MG63 (cell line): ENCODE data around the gene NFILZ. TPM values are rescaled to one million over a fixed set of nuclear protein-coding genes. Genes with fewer than 3 reads are reported as not detected.
"Not testable (repeated sequence)": the region's sequence is repeated elsewhere in the genome, so short reads cannot be mapped to it uniquely, and the experiment has no call there.

ENCODE experiments used
- DNase-seq: peaks from one replicate; pipeline ENCODE4 v3.0.0-alpha.2; 2020
- H3K27me3 ChIP-seq: fragments of 250-450 bp; sonication (Bioruptor Pico); 2 replicates; pipeline ENCODE4 v1.5.1; 2020; ENCODE audit warnings: mild to moderate bottlenecking, moderate library complexity
- H3K36me3 ChIP-seq: fragments of 250-450 bp; sonication (Bioruptor Pico); 2 replicates; pipeline ENCODE4 v1.5.1; 2020; ENCODE audit warnings: mild to moderate bottlenecking, moderate library complexity
- H3K4me3 ChIP-seq: fragments of 250-450 bp; sonication (Bioruptor Pico); 2 replicates; pipeline ENCODE4 v1.5.1; 2020; ENCODE audit warnings: mild to moderate bottlenecking, moderate library complexity
- H3K9me3 ChIP-seq: fragments of 250-450 bp; sonication (Bioruptor Pico); 2 replicates; pipeline ENCODE4 v1.5.1; 2020; ENCODE audit warnings: mild to moderate bottlenecking, moderate library complexity
- total RNA-seq: library from RNA; depleted of rRNA; stranded (reverse); fragments of >200 nt; shearing (Covaris generic); gene quantifications from 2 replicates; pipeline ENCODE4 v1.2.3, GENCODE V29; 2014; ENCODE audit warnings: low replicate concordance

The NFILZ gene
- total RNA-seq, 1 experiment from 2014 or later = not detected

DNA sequence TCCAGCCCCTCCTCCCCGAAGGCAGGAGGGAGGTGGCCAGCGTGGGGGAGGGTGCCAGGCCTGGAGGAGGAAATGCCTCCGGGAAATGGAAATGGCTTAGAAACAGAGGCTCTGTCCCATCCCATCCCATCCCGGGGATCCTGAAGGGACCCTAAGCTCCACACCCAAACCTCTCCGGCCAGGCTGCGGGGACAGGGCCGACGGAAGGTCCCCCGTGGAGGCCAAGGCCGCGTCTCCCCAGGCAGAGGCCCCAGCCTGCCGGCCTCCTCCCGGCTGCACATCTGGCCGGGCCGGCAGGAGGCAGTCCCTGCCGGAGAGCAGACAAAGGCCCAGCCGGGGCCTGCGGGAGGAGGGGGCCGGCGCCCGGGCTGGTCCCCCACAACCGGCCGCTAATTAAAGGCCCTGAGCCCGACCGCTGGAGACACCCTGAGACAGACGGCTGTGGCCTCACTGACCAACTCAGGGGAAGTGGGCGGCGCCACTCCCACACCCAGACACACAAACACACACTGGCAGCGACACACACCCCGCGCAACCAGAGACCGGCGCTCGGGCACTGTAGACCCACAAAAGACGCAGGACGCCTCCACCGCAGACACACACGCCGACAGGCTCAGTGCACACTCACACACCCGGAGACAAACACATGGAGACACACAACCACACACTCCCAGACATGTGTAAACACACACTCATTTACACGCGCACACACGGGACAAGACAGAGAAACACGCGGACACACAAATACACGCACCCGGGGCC lies 21.0 kb upstream of the NFILZ start:
- peaks cover 7% of the 10 kb centered on the region for H3K9me3 ChIP-seq
- H3K36me3 ChIP-seq = peaks cover 21% of the 10 kb centered on the region
- peak overlapping the region; percentile 65 for H3K4me3 ChIP-seq
- H3K27me3 ChIP-seq = no peaks in the 10 kb centered on the region
- peak; percentile 89 for DNase-seq

- peak; percentile 86 for DNase-seq
- Histone ChIP-seq H3K36me3 (peaks cover 13% of the 10 kb centered on the region; the same call in 1 of the 2 replicates), H3K27me3 (no peaks in the 10 kb centered on the region), H3K9me3 (no peaks in the 10 kb centered on the region), H3K4me3 (peak within 1 kb of the TSS; percentile 65)
Observed at GRCh38 chr19:8610041-8610935, 20.1 kb upstream of the NFILZ start, which contains the start of gene ADAMTS10. TSS of gene ADAMTS10 (minus strand) at chr19:8610715. CDS start at chr19:8605710, 5,005 bp downstream.

GRCh38 chr19:8610936-8611300 lies 19.5 kb upstream of the NFILZ start:
- Histone ChIP-seq H3K36me3 (peaks cover 9% of the 10 kb centered on the region; the same call in 1 of the 2 replicates), H3K27me3 (no peaks in the 10 kb centered on the region), H3K4me3 (no peak overlapping the region), H3K9me3 (no peaks in the 10 kb centered on the region)
- no peak for DNase-seq

- Histone ChIP-seq H3K27me3 (no peaks in the 10 kb centered on the region), H3K4me3 (no peak overlapping the region), H3K9me3 (no peaks in the 10 kb centered on the region), H3K36me3 (peaks cover 7% of the 10 kb centered on the region; the same call in 1 of the 2 replicates)
- DNase-seq = peak; percentile 85
Observed at GRCh38 chr19:8611391-8611876, 19.0 kb upstream of the NFILZ start.

GRCh38 chr19:8611877-8612806 lies 18.3 kb upstream of the NFILZ start:
- Histone ChIP-seq H3K27me3 (no peaks in the 10 kb centered on the region), H3K36me3 (peaks cover 3% of the 10 kb centered on the region; the same call in 1 of the 2 replicates)
- peak; percentile 99 for DNase-seq

GRCh38 chr19:8612807-8613171 lies 17.6 kb upstream of the NFILZ start:
- Histone ChIP-seq H3K27me3 (no peaks in the 10 kb centered on the region), H3K9me3 (no peaks in the 10 kb centered on the region), H3K4me3 (no peak overlapping the region), H3K36me3 (peaks cover 3% of the 10 kb centered on the region; the same call in 1 of the 2 replicates)
- no peak for DNase-seq

More at GRCh38 chr19:8611877-8612806, 18.3 kb upstream of the NFILZ start:
- Histone ChIP-seq H3K4me3 (no peak overlapping the region), H3K9me3 (no peaks in the 10 kb centered on the region)

DNA sequence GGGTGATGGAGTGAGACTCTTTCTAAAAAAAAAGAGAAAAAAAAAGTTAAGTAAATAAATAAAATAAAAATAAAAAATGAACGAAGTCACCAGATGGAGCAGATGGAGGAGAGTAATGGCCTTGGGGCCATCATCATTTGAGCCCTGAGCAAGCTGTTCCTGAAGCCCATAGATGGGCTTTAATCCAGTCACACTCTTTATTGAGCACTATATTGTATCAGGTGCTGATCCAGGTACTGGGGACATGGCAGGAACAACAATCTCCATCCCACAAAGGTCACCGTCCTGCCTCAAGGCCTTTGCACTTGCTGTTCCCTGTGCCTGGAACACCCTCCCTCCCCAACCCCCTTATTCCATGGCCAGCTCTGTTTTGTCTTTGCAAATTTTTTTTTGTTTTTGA lies 16.0 kb upstream of the NFILZ start:
- H3K36me3 ChIP-seq = no peaks in the 10 kb centered on the region
- DNase-seq = no peak
- H3K4me3 ChIP-seq = no peak overlapping the region
- H3K9me3 ChIP-seq = no peaks in the 10 kb centered on the region
- H3K27me3 ChIP-seq = no peaks in the 10 kb centered on the region

- no peaks in the 10 kb centered on the region for H3K9me3 ChIP-seq
- no peaks in the 10 kb centered on the region for H3K36me3 ChIP-seq
- no peaks in the 10 kb centered on the region for H3K27me3 ChIP-seq
- H3K4me3 ChIP-seq = no peak overlapping the region
- peak; percentile 75 for DNase-seq
Observed at GRCh38 chr19:8615024-8615423, 15.4 kb upstream of the NFILZ start.

DNA sequence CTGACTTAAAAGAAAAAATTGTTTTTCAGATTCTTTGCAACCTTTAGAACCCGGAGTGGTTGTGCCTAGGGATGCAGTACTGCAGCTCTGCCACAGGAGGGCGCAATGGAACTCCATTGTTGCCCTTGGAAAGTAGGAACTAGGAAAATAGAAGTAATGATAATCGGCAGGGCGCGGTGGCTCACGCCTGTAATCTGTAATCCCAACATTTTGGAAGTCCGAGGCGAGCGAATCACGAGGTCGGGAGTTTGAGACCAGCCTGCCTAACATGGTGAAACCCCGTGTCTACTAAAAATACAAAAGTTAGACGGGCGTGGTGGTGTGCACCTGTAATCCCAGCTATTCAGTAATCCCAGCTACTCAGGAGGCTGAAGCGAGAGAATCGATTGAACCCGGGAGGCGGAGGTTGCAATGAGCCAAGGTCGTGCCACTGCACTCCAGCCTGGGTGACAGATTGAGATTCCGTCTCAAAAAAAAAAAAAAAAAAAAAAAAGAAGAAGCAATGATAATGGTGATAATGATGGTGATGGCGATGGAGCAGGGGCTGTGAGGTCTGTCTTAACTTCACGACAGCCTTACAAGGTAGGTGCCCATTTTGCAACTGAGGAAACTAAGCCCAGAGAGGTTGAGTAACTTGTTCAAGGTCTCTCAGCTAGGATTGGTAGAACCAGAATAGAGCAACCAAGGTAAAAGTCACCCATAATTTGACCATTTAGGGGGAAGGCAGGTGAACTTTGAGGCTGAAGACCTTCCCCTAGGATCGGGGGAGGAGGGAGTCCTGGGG lies 14.4 kb upstream of the NFILZ start:
- Histone ChIP-seq H3K9me3 (no peaks in the 10 kb centered on the region), H3K36me3 (no peaks in the 10 kb centered on the region), H3K4me3 (no peak overlapping the region), H3K27me3 (no peaks in the 10 kb centered on the region)
- DNase-seq = peak; percentile 73

- H3K4me3 ChIP-seq = no peak overlapping the region
- DNase-seq = no peak
- no peaks in the 10 kb centered on the region for H3K27me3 ChIP-seq
- no peaks in the 10 kb centered on the region for H3K9me3 ChIP-seq
- H3K36me3 ChIP-seq = no peaks in the 10 kb centered on the region
Observed at GRCh38 chr19:8616861-8617260, 13.6 kb upstream of the NFILZ start.

DNA sequence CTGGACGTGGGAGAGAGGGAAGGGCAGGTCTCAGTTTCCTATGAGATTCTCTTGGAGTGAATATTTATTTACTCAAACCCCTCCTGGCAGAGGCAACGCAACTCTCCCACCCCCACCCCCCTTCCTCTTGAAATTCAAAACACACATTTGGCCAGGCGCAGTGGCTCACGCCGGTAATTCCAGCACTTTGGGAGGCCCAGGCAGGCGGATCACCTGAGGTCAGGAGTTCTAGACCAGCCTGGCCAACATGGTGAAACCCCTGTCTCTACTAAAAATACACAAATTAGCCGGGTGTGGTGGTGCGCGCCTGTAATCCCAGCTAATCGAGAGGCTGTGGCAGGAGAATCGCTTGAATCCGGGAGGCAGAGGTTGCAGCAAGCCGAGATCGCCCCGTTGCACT lies 13.1 kb upstream of the NFILZ start:
- not testable (repeated sequence) for H3K36me3 ChIP-seq, H3K27me3 ChIP-seq, DNase-seq, H3K4me3 ChIP-seq, H3K9me3 ChIP-seq

- H3K36me3 ChIP-seq = no peaks in the 10 kb centered on the region
- H3K27me3 ChIP-seq = no peaks in the 10 kb centered on the region
- no peaks in the 10 kb centered on the region for H3K9me3 ChIP-seq
- DNase-seq = no peak
- H3K4me3 ChIP-seq = no peak overlapping the region
Observed at GRCh38 chr19:8617984-8618383, 12.4 kb upstream of the NFILZ start.

DNA sequence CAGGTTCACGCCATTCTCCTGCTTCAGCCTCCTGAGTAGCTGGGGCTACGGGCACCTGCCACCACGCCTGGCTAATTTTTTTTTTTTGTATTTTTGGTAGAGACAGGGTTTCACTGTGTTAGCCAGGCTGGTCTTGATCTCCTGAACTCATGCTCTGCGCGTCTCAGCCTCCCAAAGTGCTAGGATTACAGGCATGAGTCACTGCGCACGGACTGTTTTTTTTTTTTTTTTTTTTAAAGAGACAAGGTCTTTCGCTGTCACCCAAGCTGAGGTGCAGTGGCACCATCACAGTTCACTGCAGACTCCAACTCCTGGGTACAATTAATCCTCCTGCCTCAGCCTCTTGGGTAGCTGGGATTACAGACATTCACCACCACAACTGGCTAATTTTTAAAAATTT lies 11.7 kb upstream of the NFILZ start:
- H3K4me3 ChIP-seq = no peak overlapping the region
- no peaks in the 10 kb centered on the region for H3K36me3 ChIP-seq
- no peaks in the 10 kb centered on the region for H3K27me3 ChIP-seq
- no peaks in the 10 kb centered on the region for H3K9me3 ChIP-seq
- DNase-seq = peak; percentile 60

GRCh38 chr19:8622886-8623285 lies 7.5 kb upstream of the NFILZ start:
- not testable (repeated sequence) for H3K36me3 ChIP-seq, H3K4me3 ChIP-seq, H3K9me3 ChIP-seq, H3K27me3 ChIP-seq
- peak; percentile 30 for DNase-seq

DNA sequence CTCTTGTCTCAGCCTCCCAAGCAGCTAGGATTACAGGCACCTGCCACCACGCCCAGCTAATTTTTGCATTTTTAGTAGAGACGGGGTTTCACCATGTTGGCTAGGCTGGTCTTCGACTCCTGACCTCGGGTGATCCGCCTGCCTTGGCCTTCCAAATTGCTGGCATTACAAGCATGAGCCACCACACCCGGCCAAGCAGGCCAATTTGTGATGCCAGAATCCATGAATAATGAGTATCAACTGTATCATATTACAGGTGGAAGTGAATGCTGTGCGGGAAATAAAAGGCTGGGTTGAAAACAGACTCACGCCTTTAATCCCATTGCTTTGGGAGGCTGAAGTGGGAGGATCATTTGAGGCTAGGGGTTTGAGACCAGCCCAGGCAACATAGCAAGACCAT lies 3.6 kb upstream of the NFILZ start:
- peak; percentile 95 for DNase-seq
- H3K9me3 ChIP-seq = peaks cover 14% of the 10 kb centered on the region
- no peak overlapping the region for H3K4me3 ChIP-seq
- no peaks in the 10 kb centered on the region for H3K27me3 ChIP-seq
- no peaks in the 10 kb centered on the region for H3K36me3 ChIP-seq

GRCh38 chr19:8629184-8629583 lies 1.2 kb upstream of the NFILZ start:
- Histone ChIP-seq H3K27me3 (no peaks in the 10 kb centered on the region), H3K9me3 (peaks cover 14% of the 10 kb centered on the region), H3K4me3 (no peak overlapping the region), H3K36me3 (no peaks in the 10 kb centered on the region)
- DNase-seq = no peak
